C4-2B (cell line): ENCODE results near the gene KIF26B.

Experiments used
- H3K27ac ChIP-seq: fragments of 450-650 bp; 2 replicates; pipeline ENCODE4 v1.5.1; 2017
- ZFX ChIP-seq: fragments of 450-650 bp; IDR thresholded peaks from 2 replicates; pipeline ENCODE4 v1.6.1; 2017
- TF ChIP-seq, protein P1 (sequence below): fragments of 450-650 bp; conservative IDR thresholded peaks from 2 replicates; pipeline ENCODE4 v1.5.1; 2017; ENCODE audit warnings: mild to moderate bottlenecking

Gene KIF26B

DNA sequence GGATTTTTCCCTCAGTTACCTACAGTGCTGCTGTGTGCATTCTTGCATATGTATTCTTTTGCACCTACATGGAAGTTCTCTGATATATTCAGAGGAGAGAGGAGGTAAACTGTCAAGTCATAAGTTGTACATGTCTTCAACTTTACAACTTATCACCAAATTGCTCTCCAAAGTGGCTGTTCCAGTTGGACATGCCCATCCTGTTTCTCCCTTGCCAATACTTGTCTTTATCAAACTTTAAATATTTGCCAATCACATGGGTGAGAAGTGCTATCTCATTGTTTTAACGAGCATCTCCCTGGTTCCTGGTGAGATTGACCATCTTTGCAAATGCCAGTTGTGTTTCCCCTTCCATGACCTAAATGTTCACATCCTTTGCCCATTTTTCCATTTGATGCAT is 88.2 kb downstream of the KIF26B start:
- H3K27ac ChIP-seq: peak overlapping the region; percentile 37; the same call in 1 of the 2 replicates
- TF ChIP-seq, protein P1, sequence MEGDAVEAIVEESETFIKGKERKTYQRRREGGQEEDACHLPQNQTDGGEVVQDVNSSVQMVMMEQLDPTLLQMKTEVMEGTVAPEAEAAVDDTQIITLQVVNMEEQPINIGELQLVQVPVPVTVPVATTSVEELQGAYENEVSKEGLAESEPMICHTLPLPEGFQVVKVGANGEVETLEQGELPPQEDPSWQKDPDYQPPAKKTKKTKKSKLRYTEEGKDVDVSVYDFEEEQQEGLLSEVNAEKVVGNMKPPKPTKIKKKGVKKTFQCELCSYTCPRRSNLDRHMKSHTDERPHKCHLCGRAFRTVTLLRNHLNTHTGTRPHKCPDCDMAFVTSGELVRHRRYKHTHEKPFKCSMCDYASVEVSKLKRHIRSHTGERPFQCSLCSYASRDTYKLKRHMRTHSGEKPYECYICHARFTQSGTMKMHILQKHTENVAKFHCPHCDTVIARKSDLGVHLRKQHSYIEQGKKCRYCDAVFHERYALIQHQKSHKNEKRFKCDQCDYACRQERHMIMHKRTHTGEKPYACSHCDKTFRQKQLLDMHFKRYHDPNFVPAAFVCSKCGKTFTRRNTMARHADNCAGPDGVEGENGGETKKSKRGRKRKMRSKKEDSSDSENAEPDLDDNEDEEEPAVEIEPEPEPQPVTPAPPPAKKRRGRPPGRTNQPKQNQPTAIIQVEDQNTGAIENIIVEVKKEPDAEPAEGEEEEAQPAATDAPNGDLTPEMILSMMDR: no peak
- TF ChIP-seq ZFX: no peak

GRCh38 chr1:245245021-245245667 is 90.4 kb downstream of the KIF26B start:
- TF ChIP-seq, protein P1: no peak
- no peak for TF ChIP-seq ZFX
- no peak overlapping the region for H3K27ac ChIP-seq

DNA sequence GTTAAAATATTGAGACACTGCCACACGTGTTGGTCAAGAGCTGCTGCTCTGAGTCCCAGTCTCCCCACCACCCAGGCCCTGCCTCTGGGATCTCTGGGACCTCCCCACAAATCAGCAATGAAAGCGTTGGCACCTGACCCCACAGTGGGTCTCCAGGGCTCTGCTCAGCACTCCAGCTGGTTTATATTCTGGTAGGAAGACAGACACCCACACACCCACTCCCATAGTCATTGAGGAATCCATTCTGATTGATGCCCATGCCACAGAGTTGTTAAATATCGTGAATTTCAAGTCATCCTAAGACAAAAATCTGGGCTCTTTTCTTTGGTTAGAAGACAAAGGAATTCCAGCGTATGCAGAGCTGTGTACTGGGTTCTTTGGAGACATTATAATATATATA is 91.6 kb downstream of the KIF26B start:
- no peak for TF ChIP-seq ZFX
- TF ChIP-seq, protein P1: no peak
- no peak overlapping the region for H3K27ac ChIP-seq

GRCh38 chr1:245247356-245247755 is 92.6 kb downstream of the KIF26B start:
- no peak overlapping the region for H3K27ac ChIP-seq
- TF ChIP-seq, protein P1: no peak
- TF ChIP-seq ZFX: no peak

- TF ChIP-seq ZFX: no peak
- TF ChIP-seq, protein P1: no peak
- H3K27ac ChIP-seq: 0 out of 2 replicates have a peak overlapping the region, but pooled peaks have one; percentile 5
These were observed 93.0 kb downstream of the KIF26B start for GRCh38 chr1:245247801-245248200.

- TF ChIP-seq, protein P1: no peak
- no peak for TF ChIP-seq ZFX
- 0 out of 2 replicates have a peak overlapping the region, but pooled peaks have one; percentile 5 for H3K27ac ChIP-seq
These were observed 93.5 kb downstream of the KIF26B start for GRCh38 chr1:245248231-245248731.

DNA sequence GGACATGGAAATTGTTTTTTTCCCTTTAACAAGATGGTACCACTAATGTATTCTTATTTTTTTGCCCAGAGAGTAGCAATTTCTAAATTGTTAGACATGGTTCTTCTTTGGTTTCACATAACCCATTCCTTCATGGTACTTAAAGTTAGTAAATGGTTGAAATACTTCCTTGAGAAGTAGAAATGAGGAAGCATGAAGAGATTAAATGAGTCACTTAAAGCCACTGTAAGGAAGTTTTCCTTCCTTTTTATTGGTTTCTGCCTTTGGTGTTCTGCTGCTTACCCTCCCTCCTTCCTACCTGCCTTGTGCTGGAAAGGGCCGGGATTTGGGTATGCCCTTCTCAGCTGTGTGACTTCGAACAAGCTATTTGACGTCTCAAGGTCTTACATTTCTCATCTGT is 101.0 kb downstream of the KIF26B start:
- H3K27ac ChIP-seq: no peak overlapping the region
- no peak for TF ChIP-seq ZFX
- TF ChIP-seq, protein P1: no peak
